Breast epithelium (tissue), 4 donors: ENCODE measurements around the gene SLC44A2. TPM values are rescaled to one million over a fixed set of nuclear protein-coding genes. Genes with fewer than 3 reads are reported as not detected.

Experiments used
- DNase-seq, 2 donors: peaks; one replicate each; pipeline ENCODE4 v3.0.0-alpha.2; 2019; ENCODE audit warnings: low spot score in 2 of 2
- H3K27ac ChIP-seq, 2 donors: fragments of 200-600 bp; sonication (generic) in 1 of 2; one replicate each; pipeline ENCODE4 v1.5.1; 2016 to 2019; ENCODE audit warnings: mild to moderate bottlenecking in 1 of 2
- H3K27me3 ChIP-seq, 2 donors: fragments of 200-600 bp; sonication (generic) in 1 of 2; one replicate each; pipeline versions ENCODE4 v1.5.1 to v1.6.0; 2017 to 2019; ENCODE audit warnings: control low read depth in 1 of 2, mild to moderate bottlenecking in 1 of 2
- H3K36me3 ChIP-seq: fragments of 200-600 bp; one replicate; pipeline ENCODE4 v1.5.1; 2019
- H3K4me1 ChIP-seq, 2 donors: fragments of 200-600 bp; sonication (generic); one replicate each; pipeline ENCODE4 v1.5.1; 2016 to 2019; ENCODE audit warnings: control low read depth in 1 of 2
- H3K4me3 ChIP-seq, 3 donors: fragments of 200-600 bp; sonication (generic); 1 replicate in 2 of 3; 2 replicates in 1 of 3; pipeline ENCODE4 v1.5.1; 2016 to 2019; ENCODE audit warnings: mild to moderate bottlenecking in 3 of 3, moderate library complexity in 2 of 3
- H3K9me3 ChIP-seq, 2 donors: fragments of 200-600 bp; sonication (generic) in 1 of 2; one replicate each; pipeline ENCODE4 v1.5.1; 2016 to 2019; ENCODE audit warnings: control low read depth in 1 of 2
- CTCF ChIP-seq, 3 donors: fragments of 450-650 bp; IDR thresholded peaks; one replicate each; pipeline ENCODE4 v1.5.1; 2016 to 2017; ENCODE audit warnings: antibody characterized with exemption in 3 of 3, mild to moderate bottlenecking in 3 of 3, moderate library complexity in 3 of 3
- POLR2A ChIP-seq: fragments of 450-650 bp; IDR thresholded peaks from one replicate; pipeline ENCODE4 v1.6.1; 2016; ENCODE audit warnings: antibody characterized with exemption, mild to moderate bottlenecking, moderate library complexity
- POLR2AphosphoS5 ChIP-seq, 3 donors: sonication (generic); formaldehyde crosslinking; IDR thresholded peaks; one replicate each; pipeline ENCODE4 v1.6.1; 2017; ENCODE audit warnings: antibody characterized with exemption in 3 of 3
- intact Hi-C: fragments of 100-400 bp; cut with DNase I; formaldehyde crosslinking; loops from one replicate; pipeline ENCODE4 v1.15.1; 2023; ENCODE audit warnings: low total_unique reads
- total RNA-seq, 3 donors: library from RNA; depleted of rRNA; stranded (reverse); fragments of >200 nt; gene quantifications; one replicate each; pipeline ENCODE4 v1.1.0, GENCODE V29; 2016

The SLC44A2 gene
- total RNA-seq, 3 donors from 2014 or later = 63.0 to 92.5 (median 67.5) TPM

GRCh38 chr19:10621966-10622365, 3.4 kb upstream of the SLC44A2 start:
- Histone ChIP-seq H3K4me1 (peaks cover 0 to 15% of the 10 kb centered on the region in 2 donors), H3K27me3 (no peaks in the 10 kb centered on the region), H3K9me3 (no peaks in the 10 kb centered on the region), H3K4me3 (no peak overlapping the region), H3K27ac (no peak overlapping the region), H3K36me3 (no peaks in the 10 kb centered on the region)
- DNase-seq = no peak
- TF ChIP-seq POLR2A (no peak), CTCF (IDR thresholded peaks at IDR 0.05) (no peak), POLR2AphosphoS5 (IDR thresholded peaks at IDR 0.05) (no peak)
- intact Hi-C loops = no loop called here

GRCh38 chr19:10624585-10624984, 768 bp upstream of the SLC44A2 start:
- no peak for TF ChIP-seq POLR2AphosphoS5 (IDR thresholded peaks at IDR 0.05)
- TF ChIP-seq CTCF (IDR thresholded peaks at IDR 0.05) = no peak
- no peak for TF ChIP-seq POLR2A
- DNase-seq = no peak
- intact Hi-C loops = no loop called here
- peak overlapping the region in 2 of 3 donors; percentile 82 to 89 for H3K4me3 ChIP-seq
- H3K36me3 ChIP-seq = no peaks in the 10 kb centered on the region
- peaks cover 0 to 15% of the 10 kb centered on the region in 2 donors for H3K4me1 ChIP-seq
- peak overlapping the region; percentile 92 to 95 for H3K27ac ChIP-seq
- no peaks in the 10 kb centered on the region for H3K9me3 ChIP-seq
- no peaks in the 10 kb centered on the region for H3K27me3 ChIP-seq

- H3K4me3 ChIP-seq = peak overlapping the region; percentile 52 to 89 (median 82)
- intact Hi-C loops = no loop called here
- H3K9me3 ChIP-seq = no peaks in the 10 kb centered on the region
- H3K36me3 ChIP-seq = no peaks in the 10 kb centered on the region
- no peak for DNase-seq
- peaks cover 0 to 15% of the 10 kb centered on the region in 2 donors for H3K4me1 ChIP-seq
- no peaks in the 10 kb centered on the region for H3K27me3 ChIP-seq
- peak overlapping the region; percentile 92 to 95 for H3K27ac ChIP-seq
- TF ChIP-seq CTCF (IDR thresholded peaks at IDR 0.05) (no peak), POLR2AphosphoS5 (IDR thresholded peaks at IDR 0.05) (no peak), POLR2A (no peak)
Measured at GRCh38 chr19:10625762-10626138, 397 bp downstream of the SLC44A2 start.

- DNase-seq = no peak
- intact Hi-C loops = no loop called here
- Histone ChIP-seq H3K4me1 (no peaks in the 10 kb centered on the region), H3K27me3 (no peaks in the 10 kb centered on the region), H3K9me3 (no peaks in the 10 kb centered on the region), H3K27ac (no peak overlapping the region), H3K4me3 (no peak overlapping the region), H3K36me3 (peaks cover 4% of the 10 kb centered on the region)
- TF ChIP-seq CTCF (IDR thresholded peaks at IDR 0.05) = no peak
- TF ChIP-seq POLR2A = no peak
- no peak for TF ChIP-seq POLR2AphosphoS5 (IDR thresholded peaks at IDR 0.05)
Measured at GRCh38 chr19:10631874-10632273, 6.5 kb downstream of the SLC44A2 start.

GRCh38 chr19:10634430-10634829, 9.1 kb downstream of the SLC44A2 start:
- TF ChIP-seq POLR2AphosphoS5 (IDR thresholded peaks at IDR 0.05) (no peak), CTCF (IDR thresholded peaks at IDR 0.05) (no peak), POLR2A (no peak)
- Histone ChIP-seq H3K36me3 (peaks cover 4% of the 10 kb centered on the region), H3K4me3 (no peak overlapping the region), H3K27ac (no peak overlapping the region), H3K27me3 (no peaks in the 10 kb centered on the region), H3K9me3 (no peaks in the 10 kb centered on the region), H3K4me1 (no peaks in the 10 kb centered on the region)
- intact Hi-C loops = no loop called here
- no peak for DNase-seq
